DMS53 treated with DMSO at 0.1 percent for 48 hours (cell line): ENCODE data around the gene STBD1.
A peak's percentile ranks its signal among the peaks of the same experiment; 100 is the strongest.
"Not testable (repeated sequence)": the region's sequence is repeated elsewhere in the genome, so short reads cannot be mapped to it uniquely, and the experiment has no call there.

ENCODE experiments used
- DNase-seq: peaks from one replicate; lab custom pipeline; 2025; ENCODE audit not compliant: unreplicated experiment; lab: John Stamatoyannopoulos, UW

Gene STBD1

GRCh38 chr4:76305971-76306881, at the start of gene STBD1:
Gene STBD1, plus strand, starts transcription at chr4:76306733. Its CDS starts 37 bp downstream, at chr4:76306770.
- peak; percentile 43 for DNase-seq

GRCh38 chr4:76256968-76257367, 49.6 kb upstream of the STBD1 start:
- DNase-seq, result no peak

- DNase-seq, result no peak
These were observed 48.7 kb upstream of the STBD1 start for GRCh38 chr4:76257824-76258223.

- DNase-seq, result no peak
These were observed 46.0 kb upstream of the STBD1 start for GRCh38 chr4:76260571-76260970.

GRCh38 chr4:76265631-76266218, 40.8 kb upstream of the STBD1 start:
- DNase-seq, result no peak

- DNase-seq, result no peak
These were observed 39.9 kb upstream of the STBD1 start for GRCh38 chr4:76266627-76267026.

GRCh38 chr4:76267811-76268210, 38.7 kb upstream of the STBD1 start:
- DNase-seq, result no peak

GRCh38 chr4:76270244-76271175, 36.0 kb upstream of the STBD1 start:
- peak; percentile 9 for DNase-seq

GRCh38 chr4:76271248-76271647, 35.3 kb upstream of the STBD1 start:
- DNase-seq, result no peak

GRCh38 chr4:76272073-76272472, 34.5 kb upstream of the STBD1 start:
- peak; percentile 52 for DNase-seq

GRCh38 chr4:76272582-76272981, 34.0 kb upstream of the STBD1 start:
- DNase-seq, result no peak

- DNase-seq, result peak; percentile 2
These were observed 33.5 kb upstream of the STBD1 start for GRCh38 chr4:76272999-76273398.

- peak; percentile 45 for DNase-seq
These were observed 30.9 kb upstream of the STBD1 start for GRCh38 chr4:76275486-76276124.

GRCh38 chr4:76276813-76277212, 29.7 kb upstream of the STBD1 start:
- DNase-seq, result no peak

GRCh38 chr4:76277667-76278066, 28.9 kb upstream of the STBD1 start:
- no peak for DNase-seq

- DNase-seq, result no peak
These were observed 27.9 kb upstream of the STBD1 start for GRCh38 chr4:76278583-76278982.

- no peak for DNase-seq
These were observed 27.1 kb upstream of the STBD1 start for GRCh38 chr4:76279462-76279861.

GRCh38 chr4:76280488-76281441, 25.8 kb upstream of the STBD1 start:
- no peak for DNase-seq

- not testable (repeated sequence) for DNase-seq
These were observed 24.9 kb upstream of the STBD1 start for GRCh38 chr4:76281594-76281993.
